HG02981 (cell line): ENCODE measurements around the gene PTPN4.
A peak's percentile ranks its signal among the peaks of the same experiment; 100 is the strongest.
"Not testable (repeated sequence)": the region's sequence is repeated elsewhere in the genome, so short reads cannot be mapped to it uniquely, and the experiment has no call there.

Experiments
- ATAC-seq: cut with Tn5 transposase; IDR thresholded peaks from one replicate; pipeline ENCODE4 v1.9.1; 2021; ENCODE audit warnings: mild to moderate bottlenecking, moderate library complexity; ENCODE audit not compliant: unreplicated experiment

Gene PTPN4

GRCh38 chr2:119932809-119933208 is 173.1 kb downstream of the PTPN4 start:
- no peak for ATAC-seq

DNA sequence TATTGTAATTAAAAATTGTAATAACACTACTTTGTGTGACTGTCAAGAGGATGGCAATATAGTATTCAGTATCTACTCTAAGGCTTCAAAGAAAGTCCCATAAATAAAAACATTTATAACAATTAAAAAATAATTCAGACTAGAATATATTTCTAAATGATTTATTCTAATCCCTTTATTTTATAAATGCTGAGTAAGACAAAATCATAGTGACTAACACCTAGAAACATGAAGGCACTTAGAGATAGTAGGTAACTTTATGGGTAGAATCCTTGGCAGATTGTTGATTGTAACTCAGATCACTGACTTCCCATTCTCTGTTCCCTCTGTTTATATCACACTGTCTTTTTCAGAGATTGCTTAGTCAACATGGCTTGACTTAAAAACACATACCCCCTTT is 174.6 kb downstream of the PTPN4 start:
- no peak for ATAC-seq

DNA sequence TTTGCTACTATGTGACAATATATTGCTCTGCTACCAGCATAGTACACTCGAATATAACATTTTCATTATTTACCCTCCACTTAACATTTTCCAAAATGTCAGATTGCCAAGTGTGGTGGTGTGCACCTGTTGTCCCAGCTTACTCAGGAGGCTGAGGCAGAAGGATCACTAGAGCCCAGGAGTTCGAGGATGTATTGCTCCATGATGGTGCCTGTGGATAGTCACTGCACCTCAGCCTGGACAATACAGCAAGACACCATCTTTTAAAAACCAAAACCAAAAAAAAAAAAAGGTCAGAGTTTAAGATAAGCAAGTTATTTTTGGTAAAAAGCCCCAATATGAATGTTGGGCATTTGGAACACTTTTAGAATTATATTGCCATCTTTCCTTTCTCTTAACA is 178.0 kb downstream of the PTPN4 start:
- no peak for ATAC-seq

DNA sequence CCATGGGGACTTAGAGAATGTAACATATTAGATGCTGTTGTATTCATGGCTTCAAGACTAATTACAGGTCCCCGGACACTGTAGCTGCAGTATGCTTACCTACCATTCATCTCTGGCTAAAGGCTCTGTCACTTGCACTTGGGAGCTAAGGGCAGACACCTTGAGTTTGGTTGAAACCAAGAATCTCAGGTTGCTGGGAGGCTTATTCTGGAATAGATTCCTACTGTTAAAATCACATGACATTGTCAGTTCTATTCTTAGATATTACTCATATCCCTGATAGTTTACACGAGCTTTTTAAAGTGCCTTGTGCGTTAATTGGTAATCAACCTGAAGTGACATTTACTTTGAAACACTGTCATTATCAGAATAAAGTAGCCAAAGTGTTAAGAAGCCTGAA is 180.2 kb downstream of the PTPN4 start:
- no peak for ATAC-seq

- ATAC-seq, result no peak
Measured at GRCh38 chr2:119940856-119941255, 181.1 kb downstream of the PTPN4 start.

GRCh38 chr2:119941388-119941787 is 181.7 kb downstream of the PTPN4 start:
- no peak for ATAC-seq

- ATAC-seq, result no peak
Measured at GRCh38 chr2:119941981-119942513, 182.3 kb downstream of the PTPN4 start.

GRCh38 chr2:119943058-119943457 is 183.3 kb downstream of the PTPN4 start:
- ATAC-seq, result no peak

- ATAC-seq, result no peak
Measured at GRCh38 chr2:119947535-119947934, 187.8 kb downstream of the PTPN4 start.

DNA sequence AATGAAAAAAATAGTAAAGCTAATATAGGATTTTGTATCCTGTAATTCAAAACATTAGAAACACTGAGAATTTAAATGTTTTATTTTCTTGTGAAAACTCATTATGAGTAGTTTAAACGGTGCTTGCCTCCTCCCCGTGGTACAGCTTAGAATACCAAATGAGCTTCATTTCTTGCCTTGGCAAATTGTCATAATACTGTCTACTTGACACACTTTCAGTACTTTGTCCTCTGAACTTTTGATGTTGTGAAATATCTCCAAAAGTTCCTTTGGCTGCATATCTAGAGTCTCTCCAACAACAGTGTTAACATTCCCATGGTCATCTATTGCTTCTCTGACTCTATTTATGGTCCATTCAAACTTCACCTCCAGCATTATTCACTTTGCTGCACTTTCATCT is 191.2 kb downstream of the PTPN4 start:
- ATAC-seq, result no peak

GRCh38 chr2:119958670-119959268 is 199.0 kb downstream of the PTPN4 start:
- ATAC-seq, result no peak

DNA sequence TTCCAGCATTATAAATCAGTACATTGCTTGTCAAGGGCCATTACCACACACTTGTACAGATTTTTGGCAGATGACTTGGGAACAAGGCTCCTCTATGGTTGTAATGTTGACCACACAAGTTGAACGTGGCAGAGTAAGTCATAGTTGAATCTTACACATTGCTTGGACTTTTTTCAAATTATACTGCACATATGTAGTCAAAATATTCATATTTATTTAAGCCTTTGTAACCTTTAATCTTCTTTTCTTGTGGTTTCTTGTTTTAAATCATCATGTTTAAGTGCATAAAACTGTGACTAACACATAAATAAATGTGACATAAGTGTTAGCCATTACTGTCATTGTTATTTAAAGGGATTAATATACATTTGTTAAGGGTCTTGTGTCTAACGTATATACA is 201.1 kb downstream of the PTPN4 start:
- no peak for ATAC-seq

DNA sequence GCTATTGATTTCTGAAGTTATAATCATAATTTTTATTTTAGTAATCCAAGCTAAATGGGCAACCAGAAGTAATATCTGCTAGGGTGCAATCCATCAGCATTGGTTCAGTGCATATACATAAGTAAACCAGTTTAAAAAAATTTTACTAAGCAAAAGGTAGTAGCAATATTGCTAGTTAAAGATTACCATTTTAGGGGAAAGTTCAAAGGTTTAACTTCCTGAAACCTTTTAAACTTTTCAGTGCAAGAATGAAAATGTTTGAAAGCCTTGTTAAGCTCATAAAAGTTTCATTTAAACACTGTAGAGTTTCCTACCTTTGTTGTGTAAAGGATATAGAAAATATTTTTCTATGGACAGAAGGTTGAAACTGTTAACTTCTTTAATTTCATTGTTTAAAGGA is 222.2 kb downstream of the PTPN4 start:
- ATAC-seq, result no peak

- ATAC-seq, result no peak
Measured at GRCh38 chr2:119982506-119982905, 222.8 kb downstream of the PTPN4 start.

- no peak for ATAC-seq
Measured at GRCh38 chr2:119983108-119983507, 223.4 kb downstream of the PTPN4 start.

GRCh38 chr2:119996148-119996547 is 236.4 kb downstream of the PTPN4 start:
- no peak for ATAC-seq

DNA sequence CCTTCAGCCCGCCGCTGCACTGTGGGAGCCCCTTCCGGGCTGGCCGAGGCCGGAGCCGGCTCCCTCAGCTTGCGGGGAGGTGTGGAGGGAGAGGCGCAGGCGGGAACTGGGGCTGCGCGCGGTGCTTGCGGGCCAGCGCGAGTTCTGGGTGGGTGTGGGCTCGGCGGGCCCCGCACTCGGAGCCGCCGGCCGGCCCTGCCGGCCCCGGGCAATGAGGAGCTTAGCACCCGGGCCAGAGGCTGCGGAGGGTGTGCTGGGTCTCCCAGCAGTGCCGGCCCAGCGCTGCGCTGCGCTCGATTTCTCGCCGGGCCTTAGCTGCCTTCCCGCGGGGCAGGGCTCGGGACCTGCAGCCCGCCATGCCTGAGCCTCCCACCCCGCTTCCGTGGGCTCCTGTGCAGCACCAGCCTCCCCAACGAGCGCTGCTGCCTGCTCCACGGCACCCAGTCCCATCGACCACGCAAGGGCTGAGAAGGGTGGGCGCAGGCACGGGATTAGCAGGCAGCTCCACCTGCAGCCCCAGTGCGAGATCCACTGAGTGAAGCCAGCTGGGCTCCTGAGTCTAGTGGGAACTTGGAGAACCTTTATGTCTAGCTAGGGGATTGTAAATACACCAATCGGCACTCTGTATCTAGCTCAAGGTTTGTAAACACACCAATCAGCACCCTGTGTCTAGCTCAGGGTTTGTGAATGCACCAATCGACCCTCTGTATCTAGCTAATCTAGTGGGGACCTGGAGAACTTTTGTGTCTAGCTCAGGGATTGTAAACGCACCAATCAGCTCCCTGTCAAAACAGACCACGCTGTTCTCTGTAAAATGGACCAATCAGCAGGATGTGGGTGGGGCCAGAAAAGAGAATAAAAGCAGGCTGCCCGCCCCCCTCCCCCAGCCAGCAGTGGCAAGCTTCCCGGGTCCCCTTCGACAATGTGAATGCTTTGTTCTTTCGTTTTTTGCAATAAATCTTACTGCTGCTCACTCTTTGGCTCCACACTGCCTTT is 237.5 kb downstream of the PTPN4 start:
- ATAC-seq, result not testable (repeated sequence)

DNA sequence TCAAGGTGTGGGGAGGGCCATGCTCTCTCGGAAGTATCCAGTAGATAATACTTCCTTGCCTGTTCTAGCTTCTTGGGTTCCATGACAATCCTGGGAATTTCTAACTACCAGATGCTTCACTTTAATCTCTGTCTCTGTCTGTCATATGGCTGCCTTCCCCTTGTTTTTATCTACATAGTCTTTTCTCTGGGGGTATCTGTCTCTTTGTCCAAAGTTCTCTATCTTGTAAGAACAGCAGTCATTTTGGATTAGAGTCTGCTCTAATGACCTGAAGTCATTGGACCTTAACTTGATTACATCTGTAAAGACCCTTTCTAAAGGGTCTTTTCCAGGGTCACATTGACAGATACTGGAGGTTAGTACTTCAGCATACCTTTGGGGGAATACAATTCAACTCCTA is 241.7 kb downstream of the PTPN4 start:
- ATAC-seq, result no peak

GRCh38 chr2:120004254-120004653 is 244.5 kb downstream of the PTPN4 start:
- no peak for ATAC-seq

GRCh38 chr2:120005834-120006521 is 246.3 kb downstream of the PTPN4 start:
- ATAC-seq, result peak; percentile 93

- ATAC-seq, result no peak
Measured at GRCh38 chr2:120007851-120008250, 248.1 kb downstream of the PTPN4 start.
